HG03175 (cell line): ENCODE measurements around the gene OPRD1.
"Not testable (repeated sequence)": the region's sequence is repeated elsewhere in the genome, so short reads cannot be mapped to it uniquely, and the experiment has no call there.

Source experiments
- ATAC-seq: cut with Tn5 transposase; IDR thresholded peaks from one replicate; pipeline ENCODE4 v1.9.1; 2021; ENCODE audit warnings: mild to moderate bottlenecking, moderate library complexity; ENCODE audit not compliant: unreplicated experiment

The OPRD1 gene

DNA sequence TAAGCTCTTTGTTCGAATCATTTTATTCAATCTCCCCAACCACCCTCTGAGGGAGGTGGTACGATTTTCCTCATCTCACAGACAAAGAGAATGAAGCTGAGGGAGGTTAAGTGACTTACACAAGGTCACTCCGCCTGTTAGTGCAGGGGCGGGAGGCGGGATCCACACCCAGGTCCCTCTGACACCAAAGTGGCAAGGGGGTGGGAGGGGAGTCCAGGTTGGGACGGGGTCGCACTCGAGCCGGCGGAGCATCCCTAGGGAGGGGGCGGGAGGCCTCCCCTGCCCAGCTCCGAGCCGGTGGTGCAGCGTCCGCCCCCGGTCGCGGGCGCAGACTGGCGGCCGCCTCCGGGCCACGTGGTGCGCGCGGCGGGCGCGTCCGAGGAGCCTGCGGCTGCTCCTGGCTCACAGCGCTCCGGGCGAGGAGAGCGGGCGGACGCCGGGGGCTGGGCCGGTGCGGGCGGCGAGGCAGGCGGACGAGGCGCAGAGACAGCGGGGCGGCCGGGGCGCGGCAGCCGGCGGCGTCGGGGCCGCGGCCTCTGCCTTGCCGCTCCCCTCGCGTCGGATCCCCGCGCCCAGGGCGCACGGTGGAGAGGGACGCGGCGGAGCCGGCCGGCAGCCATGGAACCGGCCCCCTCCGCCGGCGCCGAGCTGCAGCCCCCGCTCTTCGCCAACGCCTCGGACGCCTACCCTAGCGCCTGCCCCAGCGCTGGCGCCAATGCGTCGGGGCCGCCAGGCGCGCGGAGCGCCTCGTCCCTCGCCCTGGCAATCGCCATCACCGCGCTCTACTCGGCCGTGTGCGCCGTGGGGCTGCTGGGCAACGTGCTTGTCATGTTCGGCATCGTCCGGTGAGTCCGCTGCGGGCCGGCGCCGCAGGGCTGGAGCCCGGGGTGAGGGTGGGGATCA is at the start of gene OPRD1:
Gene OPRD1 (plus strand): TSS at position 405 of the 903 bp plus-strand sequence. CDS start 214 bp downstream, at position 619.
- no peak for ATAC-seq

DNA sequence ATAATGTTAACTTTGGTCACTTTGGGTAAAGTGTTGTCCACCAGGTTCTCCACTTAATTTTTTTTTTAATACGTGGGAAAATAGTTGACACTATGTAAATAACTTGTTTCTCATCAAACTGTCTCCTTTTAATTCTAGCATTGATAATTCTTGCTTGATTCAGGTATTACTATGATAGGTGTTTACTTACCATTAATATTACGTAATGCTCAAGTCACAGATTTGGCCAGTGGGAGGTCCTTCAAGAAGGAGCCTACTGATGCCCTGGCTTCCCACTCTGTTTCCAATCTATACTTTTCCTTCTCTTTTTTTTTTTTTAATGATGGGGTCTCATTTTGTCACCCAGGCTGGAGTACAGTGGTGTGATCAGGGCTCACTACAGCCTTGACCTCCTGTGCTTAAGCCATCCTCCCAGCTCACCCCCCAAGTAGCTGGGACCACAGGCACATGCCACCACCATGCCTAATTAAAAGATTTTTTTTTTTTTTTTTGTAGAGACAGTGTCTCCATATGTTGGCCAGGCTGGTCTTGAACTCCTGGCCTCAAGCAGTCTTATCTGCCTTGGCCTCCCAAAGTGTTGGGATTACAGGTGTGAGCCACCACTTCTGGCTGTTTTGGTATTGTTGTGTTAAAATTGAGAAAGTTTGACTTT is 45.3 kb upstream of the OPRD1 start:
- ATAC-seq, result no peak

DNA sequence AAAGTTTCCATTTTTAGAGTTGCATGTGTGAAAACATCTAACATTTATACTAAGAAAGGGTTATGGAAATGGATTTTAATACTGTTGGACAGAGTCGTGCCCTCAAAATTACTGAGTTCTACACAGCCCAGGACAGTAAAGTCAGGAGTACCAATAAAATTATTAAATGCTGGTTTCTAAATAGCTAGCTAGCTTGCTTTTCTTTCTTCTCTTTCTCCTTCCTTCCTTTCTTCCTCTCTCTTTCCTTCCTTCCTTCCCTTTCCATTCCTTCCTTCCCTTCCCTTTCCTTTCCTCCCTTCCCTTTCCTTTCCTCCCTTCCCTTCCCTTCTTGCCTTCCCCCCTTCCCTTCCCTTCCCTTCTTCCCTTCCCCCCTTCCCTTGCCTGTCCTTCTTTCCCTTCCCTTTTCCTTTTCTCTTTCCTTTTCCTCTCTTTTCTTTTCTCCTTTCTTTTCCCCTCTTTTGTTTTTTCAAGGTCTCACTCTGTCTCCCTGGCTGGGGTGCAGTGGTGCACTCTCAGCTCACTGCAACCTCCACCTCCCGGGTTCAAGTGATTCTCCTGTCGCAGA is 41.3 kb upstream of the OPRD1 start:
- no peak for ATAC-seq

DNA sequence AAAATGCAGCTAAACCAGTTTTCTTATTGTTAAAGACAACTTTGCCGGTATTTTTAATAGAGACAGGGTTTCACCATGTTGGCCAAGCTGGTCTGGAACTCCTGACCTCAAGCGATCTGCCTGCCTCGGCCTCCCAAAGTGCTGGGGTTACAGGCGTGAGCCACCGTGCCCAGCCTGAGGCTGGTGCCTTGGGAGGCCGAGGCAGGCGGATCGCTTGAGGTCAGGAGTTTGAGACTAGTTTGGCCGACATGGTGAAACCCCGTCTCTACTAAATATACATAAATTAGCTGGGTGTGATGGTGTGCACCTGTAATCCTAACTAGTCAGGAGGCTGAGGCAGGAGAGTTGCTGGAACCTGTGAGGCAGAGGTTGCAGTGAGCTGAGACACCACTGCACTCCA is 40.0 kb upstream of the OPRD1 start:
- ATAC-seq, result not testable (repeated sequence)

DNA sequence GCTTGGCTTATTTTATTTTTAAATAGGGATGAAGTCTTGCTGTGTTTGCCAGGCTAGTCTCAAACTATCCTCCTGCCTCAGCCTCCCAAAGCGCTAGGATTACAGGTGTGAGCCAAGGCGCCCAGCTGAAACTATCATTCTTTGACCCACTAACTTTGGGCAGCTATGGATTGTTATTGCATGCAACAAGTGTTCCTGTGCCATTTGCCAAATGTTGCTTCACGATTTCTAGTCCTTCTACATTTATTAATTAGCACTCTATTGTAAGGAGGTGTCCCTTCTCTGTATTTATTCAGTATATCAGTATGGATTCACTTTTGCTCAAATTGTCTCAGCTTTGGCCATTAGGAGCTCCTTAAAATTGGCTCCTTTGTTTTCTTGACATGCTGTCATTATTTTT is 38.9 kb upstream of the OPRD1 start:
- no peak for ATAC-seq

DNA sequence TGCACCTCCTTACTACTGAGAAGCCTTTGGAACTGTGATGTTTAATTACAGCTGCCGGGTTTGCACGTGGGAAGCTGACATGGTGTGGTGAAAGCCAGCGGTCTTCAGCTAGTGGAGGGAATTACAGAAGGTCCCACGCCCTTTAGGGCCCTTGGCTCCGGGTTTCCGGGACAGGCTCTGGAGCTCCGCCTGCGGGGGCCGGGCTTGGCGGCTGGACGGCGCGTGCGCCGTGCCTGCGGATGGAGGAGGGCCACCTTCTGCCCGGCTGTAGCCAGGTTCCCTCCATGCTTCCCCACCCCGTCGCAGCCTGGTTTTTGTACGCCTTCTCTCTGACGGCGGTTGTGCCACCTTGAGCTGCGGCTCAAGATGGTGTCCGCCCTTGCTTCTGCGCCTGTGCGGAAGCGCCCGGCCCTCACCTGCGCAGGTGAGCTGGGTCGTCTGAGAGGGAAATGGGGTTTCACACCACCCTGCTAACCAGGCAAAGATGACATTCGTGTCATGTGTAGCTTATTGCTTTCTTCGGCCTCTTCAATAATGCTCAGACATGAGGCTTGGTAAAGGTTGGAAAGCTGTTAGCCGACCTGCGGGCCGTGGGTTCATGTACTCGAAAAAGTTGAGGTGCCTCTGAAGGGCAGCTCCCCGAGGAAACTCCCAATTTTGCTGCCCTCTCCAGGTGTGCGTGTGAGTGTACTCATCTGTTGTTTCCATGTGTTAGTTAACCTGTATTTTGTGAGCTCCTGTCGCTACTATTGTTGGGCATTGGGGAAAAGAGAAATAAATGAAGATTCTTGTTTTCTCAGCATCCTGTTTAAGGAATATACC is 36.6 kb upstream of the OPRD1 start:
- peak; percentile 37 for ATAC-seq

DNA sequence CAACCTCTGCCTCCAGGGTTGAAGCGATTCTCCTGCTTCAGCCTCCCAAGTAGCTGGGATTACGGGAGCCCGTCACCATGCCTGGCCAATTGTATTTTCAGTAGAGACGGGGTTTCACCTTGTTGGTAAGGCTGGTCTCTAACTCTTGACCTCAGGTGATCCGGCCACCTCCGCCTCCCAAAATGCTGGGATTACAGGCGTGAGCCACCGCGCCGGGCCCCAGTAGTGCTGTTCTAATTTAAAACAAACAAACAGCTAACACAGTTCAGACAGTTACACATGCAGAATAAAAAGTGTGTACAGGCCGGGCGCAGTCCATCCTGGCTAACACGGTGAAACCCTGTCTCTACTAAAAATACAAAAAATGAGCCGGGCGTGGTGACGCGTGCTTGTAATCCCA is 35.6 kb upstream of the OPRD1 start:
- ATAC-seq, result no peak

DNA sequence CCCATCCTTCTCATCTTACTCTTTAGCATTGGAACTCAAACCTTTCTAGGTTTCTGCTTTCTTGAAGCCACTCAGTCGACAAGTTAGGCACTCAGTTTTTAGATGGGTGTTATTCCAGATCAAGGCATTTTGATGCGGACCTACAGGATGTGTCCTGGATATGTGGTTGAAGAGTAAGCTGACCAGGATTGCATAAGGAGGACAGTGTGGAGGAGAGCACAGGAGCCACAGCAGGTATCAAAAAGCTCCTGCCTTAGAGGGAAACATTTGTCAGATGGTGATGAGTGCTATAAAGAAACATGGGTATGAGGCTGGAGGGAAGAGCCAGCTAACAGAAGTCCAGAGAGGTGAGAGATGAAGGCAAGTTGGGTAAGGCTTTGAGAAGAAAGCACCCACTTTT is 33.9 kb upstream of the OPRD1 start:
- no peak for ATAC-seq

DNA sequence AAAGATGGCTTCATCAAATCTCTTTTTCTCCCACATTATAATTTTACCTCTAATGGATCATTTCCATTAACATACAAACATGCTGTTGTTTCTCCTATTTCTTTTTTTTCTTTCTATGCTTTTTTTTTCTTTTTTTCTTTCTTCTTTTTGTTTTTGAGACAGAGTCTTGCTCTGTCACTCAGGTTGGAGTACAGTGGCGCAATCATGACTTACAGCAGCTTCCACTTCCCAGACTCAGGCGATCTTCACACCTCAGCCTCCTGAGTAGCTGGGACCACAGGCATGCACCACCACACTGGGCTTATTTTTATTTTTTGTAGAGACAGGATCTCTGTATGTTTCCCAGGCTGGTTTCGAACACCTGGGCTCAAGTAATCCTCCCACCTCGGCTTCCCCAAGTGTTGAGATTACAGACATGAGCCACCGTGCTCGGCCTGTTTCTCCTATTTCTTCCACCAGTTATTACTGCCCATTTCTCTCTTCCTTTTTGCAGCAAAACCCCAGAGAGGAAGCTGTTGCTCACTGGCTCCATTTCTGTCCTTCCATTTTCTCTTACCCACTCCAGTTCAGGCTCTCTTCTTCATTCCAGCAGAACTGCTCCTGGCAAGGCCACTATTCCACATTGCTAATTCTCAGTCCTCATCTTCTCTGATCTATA is 32.1 kb upstream of the OPRD1 start:
- no peak for ATAC-seq

DNA sequence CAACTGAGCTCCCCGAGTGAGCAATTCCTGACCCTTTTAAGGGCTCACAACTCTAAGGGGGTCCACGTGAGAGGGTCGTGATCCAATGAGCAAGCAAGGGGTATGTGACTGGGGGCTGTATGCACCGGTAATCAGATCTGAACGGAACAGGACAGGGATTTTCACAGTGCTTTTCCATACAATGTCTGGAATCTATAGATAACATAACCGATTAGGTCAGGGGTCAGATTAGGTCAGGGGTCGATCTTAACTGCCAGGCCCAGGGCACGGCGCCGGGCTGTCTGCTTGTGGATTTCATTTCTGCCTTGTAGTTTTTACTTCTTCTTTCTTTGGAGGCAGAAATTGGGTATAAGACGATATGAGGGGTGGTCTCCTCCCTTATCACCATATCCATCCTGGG is 30.7 kb upstream of the OPRD1 start:
- no peak for ATAC-seq

DNA sequence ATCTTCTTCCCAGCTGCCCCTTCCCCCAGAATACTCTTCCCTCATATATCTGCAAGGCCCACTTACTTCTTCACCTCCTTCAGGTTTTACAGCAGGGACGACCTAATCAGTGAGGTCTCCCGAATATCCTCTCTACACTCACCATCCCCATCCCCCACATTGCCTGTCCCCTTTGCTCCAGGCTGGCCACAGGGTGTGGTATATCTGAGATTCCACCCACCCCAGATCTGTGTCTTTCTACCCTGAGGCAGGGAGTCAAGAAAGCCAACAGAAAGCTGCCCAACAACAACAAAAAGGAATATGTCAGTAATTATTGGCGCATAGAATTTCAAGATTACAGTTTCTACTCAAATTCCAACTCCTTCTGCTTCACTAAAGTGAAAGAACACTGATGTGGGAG is 30.0 kb upstream of the OPRD1 start:
- no peak for ATAC-seq

DNA sequence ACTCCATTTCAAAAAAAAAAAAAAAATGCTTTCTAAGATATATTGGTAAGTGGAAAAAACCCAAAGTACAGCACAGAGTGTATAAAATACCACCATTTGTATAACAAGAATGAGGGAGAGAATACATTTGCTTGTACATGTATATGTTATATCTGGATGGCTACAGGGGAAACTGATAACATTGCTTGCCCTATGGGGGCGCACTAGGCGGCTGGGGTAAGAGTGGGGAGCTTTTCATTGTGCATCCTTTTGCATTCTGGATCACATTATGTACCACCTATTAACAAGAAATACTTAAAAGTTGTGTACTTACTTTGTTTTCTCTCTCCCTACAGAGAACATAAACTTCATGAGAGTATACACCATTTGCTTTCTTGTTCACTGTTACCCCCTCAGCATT is 28.6 kb upstream of the OPRD1 start:
- no peak for ATAC-seq

DNA sequence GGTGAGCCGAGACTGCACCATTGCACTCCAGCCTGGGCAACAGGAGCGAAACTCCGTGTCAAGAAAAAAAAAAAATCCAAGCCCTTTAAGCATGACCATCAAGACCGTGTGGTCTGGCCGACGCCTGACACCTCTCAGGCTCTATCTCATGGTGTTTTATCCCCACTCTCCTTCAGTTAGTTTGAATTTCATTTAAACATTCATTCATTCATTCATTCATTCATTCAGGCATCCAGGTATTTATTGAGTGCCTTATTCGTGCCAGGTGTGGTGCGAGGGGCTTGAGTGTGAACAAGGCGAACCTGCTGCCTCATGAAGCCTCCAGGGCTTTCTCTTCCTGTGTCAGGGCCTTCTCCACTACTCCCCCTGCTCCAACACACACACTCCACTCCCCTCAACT is 22.6 kb upstream of the OPRD1 start:
- no peak for ATAC-seq

DNA sequence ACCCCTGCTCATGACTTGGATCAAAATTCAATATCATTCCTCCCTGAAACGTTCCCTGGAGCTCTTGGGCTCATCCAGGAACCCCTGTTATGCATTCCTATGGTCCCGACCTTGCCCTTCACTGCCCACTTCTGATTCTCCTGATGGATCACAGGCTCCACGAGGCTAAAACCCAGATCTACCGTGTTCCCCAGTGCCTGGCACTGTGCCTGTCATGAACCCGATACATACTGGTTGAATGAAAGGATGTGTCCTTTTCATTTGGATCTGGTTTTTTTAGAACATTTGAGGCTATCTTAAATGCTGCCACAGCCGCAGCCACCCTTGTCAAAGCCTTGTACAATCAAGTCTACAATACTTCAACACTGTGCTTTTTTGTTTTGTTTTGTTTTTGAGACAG is 22.2 kb upstream of the OPRD1 start:
- ATAC-seq, result no peak

DNA sequence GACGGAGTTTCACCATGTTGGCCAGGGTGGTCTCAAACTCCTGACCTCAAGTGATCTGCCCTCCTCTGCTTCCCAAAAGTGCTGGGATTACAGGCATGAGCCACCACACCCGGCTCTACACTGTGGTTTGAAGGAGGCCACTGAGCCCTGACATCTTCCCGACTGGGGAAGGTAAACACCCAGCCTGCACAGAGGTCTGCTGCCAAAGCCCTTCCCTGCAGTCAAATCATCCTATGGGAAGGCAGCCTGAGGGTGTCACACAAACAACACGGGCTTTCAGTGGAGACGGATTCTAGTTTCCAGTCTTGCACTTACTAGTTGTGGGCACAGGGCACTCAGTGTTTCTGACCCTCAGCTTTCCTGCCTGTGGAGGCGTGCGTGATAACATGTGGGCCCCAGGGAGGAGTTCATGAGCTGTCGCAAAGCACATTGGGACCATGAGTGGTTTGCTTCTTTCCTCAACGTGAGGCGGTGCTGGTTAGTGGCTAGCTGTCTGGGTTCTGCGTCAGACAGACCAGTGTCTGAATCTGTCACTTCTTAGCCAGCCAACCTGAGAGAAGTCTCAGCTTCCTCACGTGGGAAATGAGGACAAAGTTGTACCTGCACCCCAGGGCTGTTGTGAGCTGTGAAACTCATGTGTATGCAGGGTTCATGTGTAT is 21.5 kb upstream of the OPRD1 start:
- ATAC-seq, result no peak

DNA sequence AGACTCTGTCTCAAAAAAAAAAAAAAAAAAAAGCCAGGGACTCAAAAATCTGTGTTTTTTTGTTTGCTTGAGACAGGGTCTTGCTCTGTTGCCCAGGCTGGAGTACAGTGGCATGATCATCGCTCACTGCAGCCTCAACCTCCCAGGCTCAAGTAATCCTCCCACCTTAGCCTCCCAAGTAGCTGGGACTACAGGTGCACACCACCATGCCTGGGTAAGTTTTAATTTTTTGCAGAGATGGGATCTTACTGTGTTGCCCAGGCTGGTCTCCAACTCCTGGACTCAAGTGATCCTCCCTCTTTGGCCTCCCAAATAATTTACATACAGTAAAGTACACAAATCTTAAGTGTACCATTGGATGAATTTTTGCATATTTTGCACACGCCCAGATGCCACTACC is 20.0 kb upstream of the OPRD1 start:
- ATAC-seq, result not testable (repeated sequence)

DNA sequence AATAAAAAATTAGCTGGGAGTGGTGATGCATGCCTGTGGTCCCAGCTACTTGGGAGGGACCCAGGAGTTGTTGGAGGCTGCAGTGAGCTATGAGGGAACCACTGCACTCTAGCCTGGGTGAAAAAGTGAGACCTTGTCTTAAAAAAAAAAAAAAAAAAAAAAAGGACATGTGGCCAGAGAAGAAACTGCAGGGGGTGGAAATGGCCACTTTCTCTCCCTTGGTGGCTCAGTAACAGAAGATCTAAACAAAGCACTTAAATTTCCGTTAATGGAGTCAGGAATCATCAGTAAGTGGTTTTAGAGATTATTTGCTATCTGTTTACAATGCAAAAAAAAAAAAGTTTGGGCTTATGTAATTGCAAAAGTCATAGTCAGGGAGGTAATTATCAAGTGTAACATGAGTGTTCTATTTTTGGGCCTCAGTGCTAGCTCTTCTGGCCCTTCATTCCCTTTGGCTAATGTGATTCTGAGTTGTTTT is 19.3 kb upstream of the OPRD1 start:
- ATAC-seq, result no peak

DNA sequence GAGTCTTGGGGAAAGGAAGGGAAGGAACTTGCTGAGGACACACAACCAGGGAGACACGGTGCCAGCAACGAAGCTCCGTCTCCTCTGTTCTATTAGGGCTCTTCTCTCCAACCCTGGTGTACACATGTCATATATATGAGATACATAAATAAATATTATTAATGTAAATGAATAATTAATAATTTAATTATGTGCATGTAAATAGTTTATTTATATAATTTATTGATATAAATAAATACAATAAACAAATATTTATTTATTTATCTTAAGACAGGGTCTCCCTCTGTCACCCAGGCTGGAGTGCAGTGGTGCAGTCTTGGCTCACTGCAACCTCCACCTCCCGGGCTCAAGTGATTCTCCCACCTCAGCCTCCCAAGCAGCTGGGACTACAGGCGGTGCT is 17.4 kb upstream of the OPRD1 start:
- not testable (repeated sequence) for ATAC-seq

DNA sequence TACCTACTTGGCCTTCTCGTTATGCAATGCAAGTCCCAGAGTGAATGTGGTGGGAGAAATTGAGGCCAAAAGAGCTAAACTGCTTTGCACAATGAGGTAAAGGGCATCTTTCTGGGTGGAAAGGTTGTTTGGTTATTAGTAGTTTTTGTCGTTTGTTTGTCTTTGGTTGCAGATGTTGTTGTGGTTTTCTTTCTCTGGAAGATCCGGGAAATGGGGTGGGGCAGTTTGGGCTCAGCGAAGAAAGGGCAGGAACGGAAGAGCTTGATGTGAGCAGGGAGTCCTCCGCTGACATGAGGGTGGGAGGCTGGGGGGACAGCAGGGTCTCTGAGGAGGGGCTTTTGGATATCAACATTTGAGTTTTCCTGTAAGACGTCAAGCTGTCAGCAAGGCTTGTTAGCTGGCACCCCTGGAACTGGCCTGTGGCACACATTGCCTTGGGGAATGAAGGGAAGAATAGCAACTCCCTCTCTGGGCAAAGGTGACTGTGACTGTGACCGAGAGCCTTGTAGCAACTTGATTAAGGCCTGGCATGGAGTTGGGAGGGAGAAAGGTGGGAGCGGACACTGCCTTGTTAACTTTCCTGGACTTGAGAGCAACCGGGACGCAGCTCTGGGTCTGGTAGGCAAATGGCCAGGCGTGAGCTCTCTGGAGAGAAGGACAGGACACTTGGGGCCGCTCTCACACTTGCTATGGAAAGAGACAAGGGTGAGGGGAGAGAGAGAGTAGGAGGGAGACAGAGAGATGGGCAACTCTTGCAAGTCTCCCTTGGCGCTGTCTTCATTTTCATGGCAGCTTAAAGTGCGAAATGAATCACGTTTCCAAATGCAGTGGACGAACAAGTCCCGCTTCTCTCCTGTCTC is 15.4 kb upstream of the OPRD1 start:
- no peak for ATAC-seq
